ENCODE results near the gene ADARB2. TPM values are rescaled to one million over a fixed set of nuclear protein-coding genes. Genes with fewer than 3 reads are reported as not detected.

Gene ADARB2
- total RNA-seq, 3 donors from 2014 or later, result 0.31 to 4.2 TPM; not detected in 1

DNA sequence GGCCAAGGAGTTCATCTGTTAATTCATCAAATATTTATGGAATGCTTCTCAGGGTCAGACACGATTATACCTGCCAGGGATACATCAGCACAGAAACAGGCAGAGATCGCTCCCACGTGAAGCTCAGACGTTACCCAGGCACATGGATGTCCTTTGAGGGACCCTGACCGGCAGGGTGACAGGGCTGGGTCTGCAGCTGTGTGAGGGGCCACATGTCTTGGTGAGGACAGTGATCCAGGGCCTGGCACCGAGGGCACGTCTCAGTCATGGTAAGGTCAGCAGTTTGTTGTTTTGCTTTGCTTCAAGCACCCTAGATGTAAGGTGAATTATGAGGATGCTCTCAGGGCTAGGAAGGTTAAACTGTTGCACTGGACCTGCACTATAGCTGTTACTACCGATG is 453.2 kb downstream of the ADARB2 start:
- Histone ChIP-seq H3K36me3 (ENCODE audit: low read depth) (no peaks in the 10 kb centered on the region), H3K4me3 (no peak overlapping the region), H3K4me1 (ENCODE audit: low read depth) (no peaks in the 10 kb centered on the region), H3K9me3 (no peaks in the 10 kb centered on the region)
- ATAC-seq (no peak), DNase-seq (no peak)
- TF ChIP-seq, protein P1, sequence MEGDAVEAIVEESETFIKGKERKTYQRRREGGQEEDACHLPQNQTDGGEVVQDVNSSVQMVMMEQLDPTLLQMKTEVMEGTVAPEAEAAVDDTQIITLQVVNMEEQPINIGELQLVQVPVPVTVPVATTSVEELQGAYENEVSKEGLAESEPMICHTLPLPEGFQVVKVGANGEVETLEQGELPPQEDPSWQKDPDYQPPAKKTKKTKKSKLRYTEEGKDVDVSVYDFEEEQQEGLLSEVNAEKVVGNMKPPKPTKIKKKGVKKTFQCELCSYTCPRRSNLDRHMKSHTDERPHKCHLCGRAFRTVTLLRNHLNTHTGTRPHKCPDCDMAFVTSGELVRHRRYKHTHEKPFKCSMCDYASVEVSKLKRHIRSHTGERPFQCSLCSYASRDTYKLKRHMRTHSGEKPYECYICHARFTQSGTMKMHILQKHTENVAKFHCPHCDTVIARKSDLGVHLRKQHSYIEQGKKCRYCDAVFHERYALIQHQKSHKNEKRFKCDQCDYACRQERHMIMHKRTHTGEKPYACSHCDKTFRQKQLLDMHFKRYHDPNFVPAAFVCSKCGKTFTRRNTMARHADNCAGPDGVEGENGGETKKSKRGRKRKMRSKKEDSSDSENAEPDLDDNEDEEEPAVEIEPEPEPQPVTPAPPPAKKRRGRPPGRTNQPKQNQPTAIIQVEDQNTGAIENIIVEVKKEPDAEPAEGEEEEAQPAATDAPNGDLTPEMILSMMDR (IDR thresholded peaks at IDR 0.05), result no peak
- intact Hi-C loops (cut with DNase I, micrococcal nuclease), result no loop called here

DNA sequence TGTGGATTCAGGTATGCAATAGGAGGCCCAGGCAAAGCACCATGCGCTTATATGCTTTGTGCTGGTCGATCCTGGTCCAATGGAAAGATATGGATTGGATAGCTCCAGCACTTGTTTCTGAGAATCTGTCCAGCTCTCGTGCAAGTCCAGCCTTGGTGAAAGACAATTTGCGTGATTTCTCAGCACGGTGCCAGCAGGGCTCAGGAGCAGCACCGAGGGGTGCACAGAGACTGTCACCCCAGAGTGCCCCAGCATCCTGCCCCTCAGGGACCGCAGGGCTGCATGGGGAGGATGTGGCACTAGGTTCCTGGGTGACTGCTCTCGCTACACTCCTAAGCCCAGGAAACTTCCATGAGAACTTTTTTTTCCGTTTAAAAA is 455.9 kb downstream of the ADARB2 start:
- no peak for ATAC-seq
- no peaks in the 10 kb centered on the region for H3K9me3 ChIP-seq
- TF ChIP-seq, protein P1 (IDR thresholded peaks at IDR 0.05), result no peak

DNA sequence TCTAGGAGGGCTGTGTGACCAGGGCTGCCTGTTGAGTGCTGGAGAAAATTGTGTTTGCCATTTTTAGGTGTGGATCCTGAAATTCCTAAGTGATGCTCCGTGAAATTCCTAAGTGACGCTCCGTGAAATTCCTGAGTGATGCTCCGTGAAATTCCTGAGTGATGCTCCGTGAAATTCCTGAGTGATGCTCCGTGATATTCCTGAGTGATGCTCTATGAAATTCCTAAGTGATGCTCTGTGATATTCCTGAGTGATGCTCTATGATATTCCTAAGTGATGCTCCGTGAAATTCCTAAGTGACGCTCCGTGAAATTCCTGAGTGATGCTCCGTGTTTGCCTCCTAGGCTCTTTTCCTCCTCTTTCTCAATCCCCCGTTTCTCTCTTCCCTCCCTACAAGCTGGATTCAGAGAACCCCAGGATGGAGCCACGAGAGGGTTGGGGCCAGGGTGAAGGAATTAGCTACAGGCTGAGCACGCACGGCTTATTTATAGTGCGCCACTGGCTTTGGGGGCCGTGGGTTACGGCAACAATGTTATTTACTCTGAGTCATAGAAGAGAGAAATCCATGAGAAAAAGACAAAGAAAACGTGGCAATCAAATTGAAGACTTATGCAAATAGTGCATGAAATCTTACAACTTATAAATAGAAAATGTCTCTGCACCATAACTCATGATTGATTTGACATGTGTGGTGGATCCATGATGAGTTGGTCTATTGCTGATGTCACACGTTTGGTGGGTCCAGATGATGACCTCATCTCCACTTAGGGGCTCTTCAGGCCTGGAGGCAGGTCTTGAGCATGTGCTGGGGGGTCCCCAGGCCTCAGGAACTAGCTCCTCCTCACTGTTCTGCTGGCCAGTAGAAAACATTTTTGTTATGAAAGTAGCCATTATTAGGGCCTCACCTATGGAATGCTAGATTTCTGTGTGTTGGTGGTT is 456.6 kb downstream of the ADARB2 start:
- Histone ChIP-seq H3K4me1 (ENCODE audit: low read depth) (no peaks in the 10 kb centered on the region), H3K9me3 (no peaks in the 10 kb centered on the region), H3K36me3 (ENCODE audit: low read depth) (no peaks in the 10 kb centered on the region), H3K4me3 (no peak overlapping the region)
- ATAC-seq, result no peak
- TF ChIP-seq, protein P1 (IDR thresholded peaks at IDR 0.05), result no peak
- DNase-seq, result no peak
- intact Hi-C loops (cut with DNase I, micrococcal nuclease), result no loop called here

More for the DNA sequence above, 455.9 kb downstream of the ADARB2 start:
- no peak for DNase-seq
- H3K36me3 ChIP-seq (ENCODE audit: low read depth), result no peaks in the 10 kb centered on the region
- intact Hi-C loops (cut with DNase I, micrococcal nuclease), result no loop called here
- no peaks in the 10 kb centered on the region for H3K4me1 ChIP-seq (ENCODE audit: low read depth)
- no peak overlapping the region for H3K4me3 ChIP-seq

DNA sequence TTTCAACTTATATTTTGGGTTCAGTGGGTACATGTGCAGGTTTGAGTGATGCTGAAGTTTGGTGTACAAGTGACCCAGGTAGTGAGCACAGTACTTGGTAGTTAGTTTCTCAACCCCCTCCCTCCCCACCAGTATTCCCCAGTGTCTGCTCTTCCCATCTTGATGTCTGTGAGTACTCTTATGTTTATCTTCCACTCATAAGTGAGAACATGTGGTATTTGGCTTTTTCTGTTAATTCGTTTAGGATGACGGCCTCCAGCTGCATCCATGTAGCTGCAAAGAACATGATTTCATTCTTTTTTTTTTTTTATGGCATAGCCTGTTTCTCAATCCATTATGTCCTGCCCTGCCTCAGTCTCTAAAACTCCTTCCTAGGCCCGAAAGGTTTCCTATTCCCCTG is 459.0 kb downstream of the ADARB2 start:
- ATAC-seq, result no peak
- H3K4me3 ChIP-seq, result no peak overlapping the region

DNA sequence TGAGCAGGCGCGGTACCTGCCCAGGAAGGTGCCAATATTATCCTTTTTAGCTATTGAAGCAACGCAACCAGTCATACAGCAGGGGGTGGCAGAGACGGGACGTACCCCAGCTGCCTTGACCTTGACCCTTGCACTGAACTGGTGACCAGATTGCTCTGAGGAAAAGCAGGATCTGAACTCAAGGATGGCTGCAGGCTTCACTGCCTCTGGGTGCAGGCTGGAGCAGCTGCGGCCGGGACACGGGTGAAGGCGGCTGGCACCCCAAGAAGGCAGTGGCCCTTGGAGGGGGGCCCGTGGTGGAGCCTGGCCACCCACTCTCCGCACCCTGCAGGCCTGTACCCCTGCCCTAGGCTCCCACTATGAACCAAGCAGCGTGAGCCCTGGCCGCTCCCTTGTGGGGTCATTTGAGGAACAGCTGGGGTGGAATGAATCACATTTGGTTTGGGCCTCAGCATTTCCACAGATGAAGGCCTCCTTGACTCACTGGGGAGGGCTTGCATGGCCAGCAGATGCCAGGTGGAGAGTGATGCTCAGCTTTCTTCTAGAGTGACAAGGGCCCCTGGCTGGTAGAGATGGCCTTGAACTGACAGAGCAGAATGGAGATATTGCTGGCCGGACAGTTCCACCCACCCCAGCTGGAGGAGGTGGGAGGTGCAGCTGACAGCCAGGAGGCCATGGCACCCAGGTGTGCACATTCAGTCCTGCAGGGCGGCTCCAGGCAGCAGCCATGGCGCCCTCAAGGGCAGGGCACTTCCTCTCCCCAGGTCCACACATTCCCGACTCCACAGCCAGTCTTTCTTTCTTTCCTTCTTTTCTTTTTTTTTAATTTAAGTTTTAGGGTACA is 462.4 kb downstream of the ADARB2 start:
- Histone ChIP-seq H3K36me3 (ENCODE audit: low read depth) (no peaks in the 10 kb centered on the region), H3K9me3 (no peaks in the 10 kb centered on the region), H3K4me1 (ENCODE audit: low read depth) (no peaks in the 10 kb centered on the region), H3K4me3 (no peak overlapping the region)
- ATAC-seq, result no peak
- intact Hi-C loops (cut with DNase I, micrococcal nuclease), result no loop called here
- no peak for DNase-seq
- TF ChIP-seq, protein P1 (IDR thresholded peaks at IDR 0.05), result no peak

More for the DNA sequence above, 459.0 kb downstream of the ADARB2 start:
- DNase-seq, result no peak
- TF ChIP-seq, protein P1 (IDR thresholded peaks at IDR 0.05), result no peak
- no peaks in the 10 kb centered on the region for H3K9me3 ChIP-seq
- no peaks in the 10 kb centered on the region for H3K36me3 ChIP-seq (ENCODE audit: low read depth)
- H3K4me1 ChIP-seq (ENCODE audit: low read depth), result no peaks in the 10 kb centered on the region
- intact Hi-C loops (cut with DNase I, micrococcal nuclease), result no loop called here
